ENCODE data around the gene COL27A1.

COL27A1 gene

DNA sequence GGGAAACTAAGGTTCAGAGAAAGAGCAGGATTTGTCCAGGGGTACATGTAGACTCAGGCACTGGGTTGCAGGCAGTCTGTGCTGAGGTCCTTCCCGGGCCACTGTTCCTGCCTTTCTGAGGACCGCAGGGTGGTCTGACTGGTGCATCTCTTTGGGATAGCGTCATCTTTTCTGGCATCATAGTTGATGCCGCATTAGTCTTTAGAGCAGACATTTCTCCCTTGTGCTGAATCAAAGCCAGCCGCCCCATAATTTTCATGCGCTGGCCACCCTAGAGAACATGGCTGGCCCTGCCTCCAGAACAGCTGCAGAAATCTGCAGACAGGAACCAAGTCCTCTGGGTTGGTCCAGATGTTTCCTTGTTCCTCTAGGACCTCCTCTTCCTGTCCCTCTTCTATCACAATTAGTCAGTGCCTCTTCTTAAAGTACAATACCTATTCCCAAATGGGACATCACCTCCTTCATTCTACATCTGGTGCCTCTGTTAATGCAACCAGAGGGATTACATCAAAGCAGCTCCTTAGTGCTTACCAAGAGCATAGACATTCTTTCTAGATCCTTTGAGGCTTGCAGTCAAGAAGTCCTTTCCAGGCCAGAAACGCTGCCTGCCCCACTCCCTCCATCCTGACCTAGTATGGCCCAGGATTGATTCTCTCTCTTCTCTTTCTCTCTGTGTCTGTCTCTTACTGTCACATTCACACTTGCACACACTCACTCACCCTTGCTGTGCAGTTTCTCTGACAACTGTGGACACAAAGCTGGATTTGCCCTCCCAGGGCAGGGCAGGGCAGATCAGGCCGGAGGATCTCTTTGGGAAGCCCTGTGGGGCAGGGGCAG, 125.5 kb downstream of the COL27A1 start:
- TF ChIP-seq, protein P1, sequence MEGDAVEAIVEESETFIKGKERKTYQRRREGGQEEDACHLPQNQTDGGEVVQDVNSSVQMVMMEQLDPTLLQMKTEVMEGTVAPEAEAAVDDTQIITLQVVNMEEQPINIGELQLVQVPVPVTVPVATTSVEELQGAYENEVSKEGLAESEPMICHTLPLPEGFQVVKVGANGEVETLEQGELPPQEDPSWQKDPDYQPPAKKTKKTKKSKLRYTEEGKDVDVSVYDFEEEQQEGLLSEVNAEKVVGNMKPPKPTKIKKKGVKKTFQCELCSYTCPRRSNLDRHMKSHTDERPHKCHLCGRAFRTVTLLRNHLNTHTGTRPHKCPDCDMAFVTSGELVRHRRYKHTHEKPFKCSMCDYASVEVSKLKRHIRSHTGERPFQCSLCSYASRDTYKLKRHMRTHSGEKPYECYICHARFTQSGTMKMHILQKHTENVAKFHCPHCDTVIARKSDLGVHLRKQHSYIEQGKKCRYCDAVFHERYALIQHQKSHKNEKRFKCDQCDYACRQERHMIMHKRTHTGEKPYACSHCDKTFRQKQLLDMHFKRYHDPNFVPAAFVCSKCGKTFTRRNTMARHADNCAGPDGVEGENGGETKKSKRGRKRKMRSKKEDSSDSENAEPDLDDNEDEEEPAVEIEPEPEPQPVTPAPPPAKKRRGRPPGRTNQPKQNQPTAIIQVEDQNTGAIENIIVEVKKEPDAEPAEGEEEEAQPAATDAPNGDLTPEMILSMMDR (IDR thresholded peaks at IDR 0.05; ENCODE audit: borderline replicate concordance, control extremely low read depth, extremely low read depth, insufficient read depth, missing control alignments): no peak
- in situ Hi-C loops (cut with MboI; ENCODE audit: low sequenced_read_pairs, unreplicated experiment): loop anchor here (10.0 kb wide), 2 partner anchors 126 to 186 kb away; partner anchors contain the start of genes COL27A1 and KIF12
- DNase-seq (ENCODE audit: low spot score): no peak

- TF ChIP-seq, protein P1 (IDR thresholded peaks at IDR 0.05; ENCODE audit: borderline replicate concordance, control extremely low read depth, extremely low read depth, insufficient read depth, missing control alignments): no peak
- in situ Hi-C loops (cut with MboI; ENCODE audit: low sequenced_read_pairs, unreplicated experiment): loop anchor here (10.0 kb wide), 2 partner anchors 127 to 187 kb away; partner anchors contain the start of genes COL27A1 and KIF12
- no peak for DNase-seq (ENCODE audit: low spot score)
Measured at GRCh38 chr9:114281473-114282103, 126.3 kb downstream of the COL27A1 start.

DNA sequence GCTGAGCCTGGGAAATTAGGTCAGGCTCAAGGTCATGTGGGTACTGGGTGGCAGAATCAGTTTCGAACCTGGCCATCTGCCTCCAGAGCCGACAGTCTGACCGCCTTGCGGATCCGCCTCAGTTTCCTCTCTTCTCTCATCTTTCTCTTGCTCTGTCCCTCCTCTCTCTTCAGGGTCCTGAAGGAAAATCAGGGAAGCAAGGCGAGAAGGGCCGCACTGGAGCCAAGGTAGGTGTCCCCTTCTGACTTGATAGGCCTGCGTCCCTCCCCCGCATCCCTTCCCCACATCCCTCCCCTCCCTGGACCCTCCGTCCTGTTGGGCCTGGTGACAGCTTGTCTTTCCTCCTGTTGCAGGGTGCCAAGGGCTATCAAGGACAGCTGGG, 126.8 kb downstream of the COL27A1 start:
- in situ Hi-C loops (cut with MboI; ENCODE audit: low sequenced_read_pairs, unreplicated experiment): loop anchor here (10.0 kb wide), 2 partner anchors 127 to 187 kb away; partner anchors contain the start of genes COL27A1 and KIF12
- DNase-seq (ENCODE audit: low spot score): no peak
- TF ChIP-seq, protein P1 (IDR thresholded peaks at IDR 0.05; ENCODE audit: borderline replicate concordance, control extremely low read depth, extremely low read depth, insufficient read depth, missing control alignments): no peak

DNA sequence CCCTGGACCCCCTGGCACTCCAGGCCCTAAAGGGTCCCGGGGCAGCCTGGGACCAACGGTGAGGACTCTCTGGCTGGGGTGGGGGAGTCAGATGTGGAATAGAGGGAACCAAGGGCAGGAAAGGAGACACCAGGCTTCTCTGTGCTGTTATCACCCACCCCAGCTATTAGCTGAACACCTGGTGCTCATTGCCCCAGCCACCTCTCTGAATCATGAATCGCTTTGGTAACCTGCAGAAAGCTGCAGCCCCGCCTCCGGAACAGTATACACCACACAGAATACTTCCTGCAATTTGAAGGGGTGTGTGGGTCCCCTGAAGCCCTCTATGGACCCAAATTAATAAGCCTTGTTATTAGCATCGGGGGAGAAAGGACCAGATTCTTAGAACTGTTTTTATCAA, 127.2 kb downstream of the COL27A1 start:
- in situ Hi-C loops (cut with MboI; ENCODE audit: low sequenced_read_pairs, unreplicated experiment): loop anchor here (10.0 kb wide), 2 partner anchors 128 to 188 kb away; partner anchors contain the start of genes COL27A1 and KIF12
- no peak for DNase-seq (ENCODE audit: low spot score)
- TF ChIP-seq, protein P1 (IDR thresholded peaks at IDR 0.05; ENCODE audit: borderline replicate concordance, control extremely low read depth, extremely low read depth, insufficient read depth, missing control alignments): no peak

- in situ Hi-C loops (cut with MboI; ENCODE audit: low sequenced_read_pairs, unreplicated experiment): loop anchor here (10.0 kb wide), 2 partner anchors 128 to 188 kb away; partner anchors contain the start of genes COL27A1 and KIF12
- TF ChIP-seq, protein P1 (IDR thresholded peaks at IDR 0.05; ENCODE audit: borderline replicate concordance, control extremely low read depth, extremely low read depth, insufficient read depth, missing control alignments): no peak
- no peak for DNase-seq (ENCODE audit: low spot score)
Measured at GRCh38 chr9:114282926-114283325, 127.6 kb downstream of the COL27A1 start.

DNA sequence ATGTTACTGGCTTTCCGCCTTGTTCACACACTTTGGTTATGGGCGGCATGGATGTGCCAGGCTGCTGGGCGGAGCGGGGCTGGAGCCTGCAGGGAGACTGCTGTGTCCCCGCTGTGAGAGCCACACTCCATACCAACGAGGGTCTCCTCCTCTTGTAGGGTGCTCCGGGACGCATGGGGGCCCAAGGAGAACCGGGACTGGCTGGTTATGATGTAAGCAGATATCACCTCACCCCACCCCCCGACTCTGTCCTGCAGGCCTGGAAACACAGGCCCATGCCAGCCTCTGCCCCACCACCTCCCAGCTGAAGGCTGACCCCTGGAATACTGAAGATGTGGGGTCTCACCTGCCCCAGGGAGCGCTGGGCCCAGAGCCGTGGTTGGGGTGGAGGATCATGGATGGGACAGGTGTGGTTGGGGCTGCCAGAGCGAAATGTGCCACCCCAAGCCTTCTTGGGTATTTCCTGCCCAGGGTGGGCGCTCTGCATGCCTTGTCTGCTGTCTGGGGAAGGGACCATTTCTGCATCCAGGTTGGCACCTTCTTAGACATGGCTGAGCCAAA, 128.3 kb downstream of the COL27A1 start:
- in situ Hi-C loops (cut with MboI; ENCODE audit: low sequenced_read_pairs, unreplicated experiment): loop anchor here (10.0 kb wide), 2 partner anchors 129 to 189 kb away; partner anchors contain the start of genes COL27A1 and KIF12
- DNase-seq (ENCODE audit: low spot score): no peak
- TF ChIP-seq, protein P1 (IDR thresholded peaks at IDR 0.05; ENCODE audit: borderline replicate concordance, control extremely low read depth, extremely low read depth, insufficient read depth, missing control alignments): no peak
